PFSK-1 (cell line): Measurements from ENCODE around the gene LCNL1.

Experiments used
- POLR2AphosphoS5 ChIP-seq: IDR thresholded peaks from 2 replicates; pipeline ENCODE4 v1.6.1; 2012; ENCODE audit warnings: low read depth, mild to moderate bottlenecking, control low read depth, low read length, moderate library complexity
- REST ChIP-seq, 2 experiments: IDR thresholded peaks; 2 replicates each; pipeline versions ENCODE4 v1.6.1 to v1.8.0; 2011 to 2012; ENCODE audit warnings: low read depth in 2 of 2, low read length in 2 of 2, control low read depth in 1 of 2, inconsistent platforms in 1 of 2, mild to moderate bottlenecking in 1 of 2, moderate library complexity in 1 of 2; ENCODE audit not compliant: insufficient read depth in 1 of 2
- TAF1 ChIP-seq: IDR thresholded peaks from 2 replicates; pipeline ENCODE4 v1.6.1; 2012; ENCODE audit warnings: low read length, control low read depth, borderline replicate concordance; ENCODE audit not compliant: insufficient read depth

GRCh38 chr9:136962163-136962562 is 20.6 kb upstream of the LCNL1 start:
- TF ChIP-seq REST (IDR thresholded peaks at IDR 0.05; ENCODE audit: insufficient read depth in 1 of 2, low read depth in 2 of 2, low read length in 2 of 2) (no peak), POLR2AphosphoS5 (no peak), TAF1 (no peak)
